ELF-1 (cell line): Measurements from ENCODE around the gene EDIL3.
"Not testable (repeated sequence)": the region's sequence is repeated elsewhere in the genome, so short reads cannot be mapped to it uniquely, and the experiment has no call there.

Experiments
- DNase-seq: peaks from one replicate; pipeline ENCODE4 v3.0.0-alpha.2; 2016; ENCODE audit warnings: low read depth, low spot score

Gene EDIL3

DNA sequence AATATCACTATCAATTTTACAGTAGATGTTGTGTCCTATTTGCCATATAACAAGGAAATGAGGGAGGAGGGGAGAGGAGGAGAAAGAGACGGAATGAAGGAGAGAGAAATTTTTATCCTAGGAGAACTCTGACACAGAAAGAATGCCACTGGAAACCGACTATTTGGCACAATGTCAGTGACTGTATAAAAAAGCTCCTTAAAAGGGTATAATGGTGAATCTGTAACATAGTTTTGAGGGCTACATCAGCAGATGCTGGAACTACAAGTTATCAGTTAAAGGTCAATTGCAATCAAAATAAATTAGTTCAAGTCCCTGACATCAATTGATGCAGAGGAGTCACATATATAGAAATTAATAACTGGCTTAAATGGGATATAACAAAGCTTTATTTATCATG is 5.7 kb downstream of the EDIL3 start:
- no peak for DNase-seq

DNA sequence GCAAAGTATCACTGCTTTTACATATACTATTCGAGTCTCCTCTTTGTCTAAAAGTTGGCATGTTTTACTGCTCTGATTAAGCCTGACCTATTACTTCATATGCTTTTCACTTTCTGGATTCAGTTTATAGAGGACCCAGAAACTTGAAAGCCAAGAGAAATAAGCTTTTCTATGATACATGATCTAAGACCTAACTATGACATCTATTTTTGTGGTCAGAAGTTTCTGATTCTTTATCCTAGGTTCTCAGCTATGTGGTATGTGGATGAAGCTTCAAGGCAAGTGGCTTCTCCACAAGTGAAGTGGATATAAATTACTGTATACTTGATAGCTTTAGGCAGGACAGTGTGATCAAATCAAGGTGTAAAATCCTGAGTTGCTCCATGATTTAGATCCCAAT is 6.3 kb downstream of the EDIL3 start:
- no peak for DNase-seq

DNA sequence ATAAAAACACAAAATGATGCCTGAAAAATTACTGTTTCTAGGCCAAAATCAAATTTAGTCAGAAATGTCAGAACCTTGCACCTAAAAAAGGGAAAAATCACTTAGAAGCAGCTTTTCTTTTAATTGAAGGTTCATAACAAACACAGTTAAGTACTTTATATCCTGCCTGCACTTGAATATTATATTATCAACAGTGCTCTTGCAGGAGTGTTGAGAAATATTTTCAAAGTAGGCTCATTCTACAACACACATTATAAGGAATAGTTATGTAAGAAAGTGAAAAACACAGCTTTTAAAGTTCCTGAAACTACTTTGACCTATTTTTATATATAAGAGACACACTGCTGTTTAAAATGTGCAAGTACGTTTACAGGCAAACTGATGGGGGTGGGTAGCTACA is 8.3 kb downstream of the EDIL3 start:
- no peak for DNase-seq

DNA sequence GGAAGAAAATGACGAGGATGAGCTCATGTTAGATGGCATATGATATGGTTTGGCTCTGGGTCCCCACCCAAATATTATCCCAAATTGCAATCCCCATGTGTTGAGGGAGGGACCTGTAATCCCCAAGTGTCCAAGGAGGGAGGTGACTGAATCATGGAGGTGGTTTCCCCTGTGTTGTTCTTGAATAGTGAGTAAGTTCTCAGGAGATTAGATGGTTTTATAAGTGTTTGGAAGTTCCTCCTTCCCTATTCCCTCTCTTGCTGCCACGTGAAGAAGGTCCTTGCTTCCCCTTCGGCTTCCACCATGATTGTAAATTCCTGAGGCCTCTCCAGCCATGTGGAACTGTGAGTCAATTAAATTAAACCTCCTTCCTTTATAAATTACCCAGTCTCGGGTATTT is 10.1 kb downstream of the EDIL3 start:
- no peak for DNase-seq

DNA sequence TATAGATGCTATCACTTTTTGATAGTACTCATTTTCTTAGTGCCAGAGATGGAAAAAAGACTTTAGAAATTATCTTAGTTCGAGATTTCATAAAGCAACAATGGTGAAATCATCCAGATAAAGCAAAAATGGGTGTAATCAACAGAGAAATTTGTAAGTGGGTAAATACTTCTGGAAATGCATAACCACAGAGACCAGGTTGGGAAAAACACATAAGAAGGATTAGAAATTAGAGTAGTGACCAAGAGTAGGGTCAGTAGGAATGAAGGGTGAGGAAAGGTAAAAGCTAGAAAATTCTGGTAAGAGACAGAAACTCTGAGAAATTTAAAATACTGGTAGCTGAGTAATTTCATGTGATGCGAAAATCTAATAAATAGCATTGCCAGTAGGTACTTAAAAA is 11.2 kb downstream of the EDIL3 start:
- DNase-seq = no peak

DNA sequence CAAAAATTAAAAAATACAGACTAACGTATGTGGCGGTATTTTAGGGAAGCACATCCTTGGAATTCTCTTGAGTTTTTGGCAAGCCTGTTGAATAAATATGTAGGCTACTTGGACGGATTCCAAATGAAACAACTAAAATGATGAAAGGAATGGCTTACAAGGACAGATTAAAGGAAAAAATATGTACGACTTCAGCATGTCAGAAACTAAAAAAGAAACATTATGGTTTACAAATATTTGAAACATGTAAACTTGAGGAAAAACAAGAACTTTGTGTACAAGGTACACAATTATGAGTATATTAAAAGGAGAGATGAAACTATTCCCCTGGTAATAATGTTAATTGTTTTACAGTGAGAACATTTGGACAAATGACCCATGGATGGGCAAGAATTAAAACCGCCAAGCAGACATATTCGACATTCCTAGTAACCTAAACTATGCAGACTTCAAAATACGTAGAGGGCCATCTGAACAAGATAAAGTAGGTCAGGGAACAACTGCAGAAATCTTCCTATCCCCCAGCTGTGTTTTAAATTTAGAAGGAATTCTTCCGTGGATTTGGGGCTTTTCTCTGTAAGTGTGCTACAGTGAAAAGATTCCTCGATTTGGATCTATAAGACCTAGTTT is 12.5 kb downstream of the EDIL3 start:
- DNase-seq = no peak

DNA sequence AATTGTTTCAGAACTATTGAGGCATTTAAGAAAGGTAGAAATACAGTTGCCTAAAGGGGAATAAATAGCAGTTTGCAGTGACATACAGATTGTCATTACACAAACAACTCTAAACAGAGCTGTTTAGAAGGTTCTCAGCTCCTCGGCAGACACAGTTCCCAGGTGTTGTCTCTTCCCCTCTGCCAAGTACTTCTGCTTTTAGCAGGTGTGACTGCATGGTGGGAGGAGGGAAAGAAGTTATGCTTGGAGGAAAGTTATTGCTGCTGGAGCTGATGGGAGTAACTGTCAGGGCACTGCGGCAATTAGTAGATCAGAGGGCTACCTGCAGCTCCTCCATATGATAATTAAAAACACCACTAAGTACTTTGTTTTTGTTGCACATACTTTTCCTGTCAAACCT is 14.5 kb downstream of the EDIL3 start:
- no peak for DNase-seq

DNA sequence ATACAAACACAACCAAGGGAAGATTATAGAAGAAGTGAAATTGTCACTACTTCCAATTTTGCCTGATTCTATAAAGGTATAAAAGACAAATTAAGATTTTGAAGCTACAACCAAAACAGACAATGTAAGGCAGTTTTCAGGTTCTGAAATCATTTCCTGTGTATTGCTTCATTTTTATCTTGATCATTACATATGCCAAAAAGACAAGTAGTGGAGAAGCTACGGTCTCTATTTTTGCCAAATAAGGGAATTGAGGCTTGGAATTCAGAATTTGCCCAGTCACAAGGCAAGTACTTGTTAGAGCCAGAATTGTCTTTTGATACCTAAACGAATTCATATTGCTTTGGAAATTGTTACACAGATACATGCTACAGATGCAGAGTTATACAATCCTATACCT is 20.6 kb downstream of the EDIL3 start:
- no peak for DNase-seq

DNA sequence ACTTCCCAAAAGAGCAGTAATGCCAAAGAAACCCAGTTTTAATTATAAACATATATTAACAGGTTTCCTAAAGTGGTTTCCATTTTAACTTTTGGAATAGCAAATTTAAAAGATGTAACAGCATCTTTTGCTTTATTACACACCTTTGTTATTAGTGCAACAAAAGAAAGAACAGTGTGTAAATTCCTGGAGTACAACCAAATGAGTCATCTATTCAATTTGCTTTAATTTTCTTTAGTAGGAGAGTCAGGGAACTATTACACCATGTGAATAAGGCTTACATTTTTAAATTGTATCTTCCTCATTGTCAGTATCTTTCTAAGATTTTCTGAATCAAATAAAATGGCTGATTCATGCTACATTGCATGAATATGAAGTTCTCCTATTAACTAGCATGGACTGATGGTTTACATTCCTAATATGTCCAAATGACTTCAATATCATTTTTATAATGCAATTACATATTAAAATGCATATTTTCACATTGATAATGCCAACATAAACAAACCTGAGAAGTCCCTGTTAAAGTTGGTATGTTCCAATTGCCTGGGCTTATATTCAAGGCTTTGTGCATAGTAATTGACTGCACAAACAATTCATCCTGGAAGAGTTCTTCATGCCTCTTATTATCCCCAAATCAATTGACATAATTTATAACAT is 22.5 kb downstream of the EDIL3 start:
- no peak for DNase-seq

DNA sequence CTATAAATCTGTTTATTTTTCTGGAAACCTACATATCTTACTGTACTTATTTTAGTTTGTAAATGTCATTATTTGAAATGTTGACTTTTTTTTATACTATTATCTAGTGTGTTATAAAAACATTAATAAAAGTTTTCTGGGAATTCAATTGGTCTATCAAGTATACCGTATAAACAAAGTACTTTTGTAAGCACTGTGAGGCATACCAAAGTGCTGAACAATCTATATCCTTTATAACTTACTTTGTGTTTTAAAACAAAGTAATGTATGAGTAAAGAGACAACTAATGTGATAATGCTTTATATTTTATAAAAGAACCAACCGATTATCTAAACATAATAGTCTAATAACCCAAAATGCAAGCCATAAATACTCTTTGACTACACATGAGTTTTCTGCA is 23.1 kb downstream of the EDIL3 start:
- no peak for DNase-seq

DNA sequence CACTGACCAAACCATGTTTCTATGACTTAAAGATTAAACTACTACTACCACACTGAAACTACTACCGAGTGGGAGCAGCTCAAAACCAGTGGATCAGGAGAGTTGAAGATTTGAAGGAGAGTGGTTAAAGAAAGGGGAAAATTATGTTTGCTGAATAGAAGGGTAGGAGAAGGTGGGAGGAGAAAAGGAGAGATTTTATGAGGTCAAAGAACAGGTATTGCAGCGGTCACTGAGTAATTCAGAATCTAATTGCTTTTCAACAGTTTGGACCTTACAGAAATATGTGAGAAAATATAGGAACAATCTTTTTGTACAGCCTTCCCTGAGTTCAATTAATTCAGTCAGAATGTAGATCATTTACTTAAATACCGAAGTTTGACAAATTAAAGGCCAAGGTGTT is 24.6 kb downstream of the EDIL3 start:
- no peak for DNase-seq

DNA sequence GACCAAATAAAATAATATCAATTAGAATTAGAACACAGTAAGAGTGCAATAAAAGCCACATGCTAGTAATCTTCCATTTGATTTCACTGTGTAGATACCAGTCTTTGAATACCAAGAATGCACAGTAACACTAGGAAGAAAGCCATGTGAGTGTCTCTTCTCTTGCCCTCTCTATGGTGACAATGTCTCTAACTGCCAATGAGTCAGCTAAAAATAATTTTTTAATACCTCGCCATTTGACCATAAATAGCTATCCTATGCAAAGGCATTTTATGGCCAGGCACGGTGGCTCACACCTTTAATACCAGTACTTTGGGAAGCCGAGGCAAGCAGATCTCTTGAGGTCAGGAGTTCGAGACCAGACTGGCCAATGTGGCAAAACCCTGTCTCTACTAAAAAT is 30.6 kb downstream of the EDIL3 start:
- no peak for DNase-seq

DNA sequence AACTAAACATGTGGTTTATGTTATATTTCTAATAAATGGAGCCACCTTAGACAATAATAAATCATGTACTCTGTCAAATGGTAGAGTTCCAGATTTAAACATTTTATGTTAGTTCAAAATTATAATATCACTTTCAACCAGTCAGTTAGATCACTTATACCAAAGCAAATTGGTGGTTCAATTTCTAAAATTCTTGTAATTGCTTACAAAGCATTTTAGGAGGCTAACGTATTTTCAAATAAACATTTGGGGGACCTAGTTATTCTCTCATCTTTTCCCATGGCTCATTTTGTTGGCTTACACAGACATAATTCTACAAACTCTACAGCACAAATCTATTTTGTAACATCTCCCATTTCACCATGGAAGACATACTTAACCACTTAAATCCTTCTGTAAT is 39.9 kb downstream of the EDIL3 start:
- no peak for DNase-seq

DNA sequence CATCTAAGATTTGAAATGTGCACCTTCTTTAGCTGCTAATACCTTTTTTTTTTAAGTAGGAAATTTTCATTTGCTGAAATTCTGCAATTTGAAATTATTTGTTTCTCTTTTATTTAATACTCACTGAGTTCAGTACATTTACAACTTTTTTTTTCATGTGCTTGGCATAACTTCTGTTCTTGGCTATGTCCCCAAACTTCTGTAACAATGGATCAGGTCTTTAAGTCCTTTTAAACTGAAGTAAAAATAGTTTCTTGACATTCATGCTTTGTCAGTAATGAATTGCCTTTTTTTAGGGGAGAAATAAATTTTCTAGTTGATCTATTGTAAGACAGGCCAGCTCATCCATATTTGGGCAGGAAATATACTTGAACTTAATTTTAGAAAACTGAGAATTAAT is 41.5 kb downstream of the EDIL3 start:
- DNase-seq = no peak

DNA sequence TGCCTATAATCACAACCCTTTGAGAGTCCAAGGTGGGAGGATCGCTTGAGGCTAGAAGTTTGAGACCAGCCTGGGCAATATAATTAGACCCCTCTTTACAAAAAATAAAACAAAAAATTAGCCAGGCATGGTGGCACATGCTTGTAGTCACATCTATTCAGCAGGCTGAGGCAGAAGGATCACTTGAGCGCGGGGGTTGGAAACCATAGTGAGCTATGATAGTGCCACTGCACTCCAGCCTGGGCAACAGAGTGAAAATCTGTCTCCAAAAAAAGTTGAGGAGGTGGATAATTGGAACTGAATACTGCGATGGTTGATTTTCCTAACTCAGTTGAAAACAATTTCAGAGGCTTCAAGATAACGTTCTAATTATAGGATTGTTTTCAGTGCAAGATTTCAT is 52.6 kb downstream of the EDIL3 start:
- no peak for DNase-seq

DNA sequence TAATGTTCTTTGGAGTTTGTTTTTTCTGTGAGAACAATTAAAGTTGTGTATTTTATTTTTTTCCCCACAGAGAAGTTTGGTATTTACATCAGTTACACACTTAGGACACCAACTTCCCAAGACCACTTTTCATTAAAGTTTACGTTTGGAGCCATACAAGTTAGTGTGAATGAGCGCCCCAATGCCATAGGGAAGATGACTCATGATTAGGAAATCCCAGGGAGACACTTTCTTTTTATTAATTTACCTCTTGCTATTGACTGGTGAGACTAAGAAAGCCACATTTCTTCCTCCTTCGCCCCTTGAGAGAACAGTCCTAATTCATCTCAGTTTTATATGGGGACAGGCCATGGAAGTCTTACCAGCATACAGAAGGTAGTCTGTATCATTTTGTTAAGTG is 57.1 kb downstream of the EDIL3 start:
- no peak for DNase-seq

DNA sequence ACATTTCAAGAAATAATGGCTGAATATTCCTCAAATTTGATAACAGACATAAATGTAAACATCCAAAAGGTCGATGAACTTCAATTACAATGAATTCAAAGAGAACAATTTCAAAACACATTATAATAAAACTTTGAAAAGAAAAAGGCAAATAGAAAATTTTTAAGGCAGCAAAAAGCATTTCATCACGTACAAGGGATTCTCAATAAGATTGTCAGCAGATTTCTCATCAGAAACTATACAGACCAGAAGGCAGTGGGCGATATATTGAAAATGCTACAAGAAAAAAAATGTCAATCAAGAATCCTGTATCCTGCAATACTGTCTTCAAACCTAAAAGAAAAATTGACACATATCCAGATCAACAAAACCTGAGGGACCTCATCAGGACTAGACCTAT is 62.0 kb downstream of the EDIL3 start:
- no peak for DNase-seq

DNA sequence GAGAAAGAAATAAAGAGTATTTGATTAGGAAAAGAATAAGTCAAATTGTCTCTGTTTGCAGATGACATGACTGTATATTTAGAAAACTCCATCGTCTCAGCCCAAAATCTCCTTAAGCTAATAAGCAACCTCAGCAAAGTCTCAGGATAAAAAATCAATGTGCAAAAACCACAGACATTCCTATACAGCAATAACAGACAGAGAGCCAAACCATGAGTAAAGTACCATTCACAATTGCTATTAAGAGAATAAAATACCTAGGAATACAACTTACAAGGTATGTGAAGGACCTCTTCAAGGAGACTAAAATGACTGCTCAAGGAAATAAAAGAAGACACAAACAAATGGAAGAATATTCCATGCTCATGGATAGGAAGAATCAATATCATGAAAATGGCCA is 66.9 kb downstream of the EDIL3 start:
- not testable (repeated sequence) for DNase-seq

DNA sequence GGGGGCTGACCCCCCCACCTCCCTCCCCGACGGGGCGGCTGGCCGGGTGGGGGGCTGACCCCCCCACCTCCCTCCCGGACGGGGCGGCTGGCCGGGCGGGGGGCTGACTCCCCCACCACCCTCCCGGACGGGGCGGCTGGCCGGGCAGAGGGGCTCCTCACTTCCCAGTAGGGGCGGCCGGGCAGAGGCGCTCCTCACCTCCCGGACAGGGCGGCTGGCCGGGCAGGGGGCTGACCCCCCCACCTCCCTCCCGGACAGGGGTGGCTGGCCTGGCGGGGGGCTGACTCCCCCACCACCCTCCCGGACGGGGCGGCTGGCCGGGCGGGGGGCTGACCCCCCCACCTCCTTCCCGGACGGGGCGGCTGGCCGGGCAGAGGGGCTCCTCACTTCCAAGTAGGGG is 72.4 kb downstream of the EDIL3 start:
- DNase-seq = not testable (repeated sequence)

DNA sequence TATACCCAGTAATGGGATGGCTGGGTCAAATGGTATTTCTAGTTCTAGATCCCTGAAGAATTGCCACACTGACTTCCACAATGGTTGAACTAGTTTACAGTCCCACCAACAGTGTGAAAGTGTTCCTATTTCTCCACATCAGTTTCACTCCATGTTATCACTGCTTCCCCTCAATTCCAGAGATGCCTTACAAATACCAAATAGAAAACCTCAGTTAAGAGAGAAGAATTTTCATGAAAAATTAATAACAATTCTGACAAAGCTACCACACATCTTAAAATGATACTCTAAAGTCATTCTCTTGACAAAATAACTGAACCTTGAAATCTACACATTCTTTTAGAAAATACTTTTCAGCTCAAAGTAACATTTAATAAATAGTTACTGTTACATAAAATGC is 74.8 kb downstream of the EDIL3 start:
- not testable (repeated sequence) for DNase-seq

DNA sequence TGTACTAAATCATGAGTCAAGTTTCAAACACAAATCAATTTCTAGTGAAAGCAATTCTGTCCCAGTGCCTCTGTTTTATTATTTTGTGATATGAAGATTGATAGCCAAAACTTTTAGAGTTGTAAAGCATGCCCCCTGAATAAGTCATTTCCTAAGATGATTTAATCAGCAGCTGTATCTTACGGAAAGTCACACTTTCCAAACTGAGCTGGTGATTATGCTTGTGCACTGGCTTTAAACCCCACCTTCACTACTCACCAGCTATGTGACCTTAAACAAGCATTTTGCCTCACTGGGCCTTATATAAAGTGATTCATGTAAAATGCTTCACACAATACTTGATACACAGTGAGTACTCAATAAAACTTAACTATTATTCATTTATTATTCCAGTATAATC is 78.1 kb downstream of the EDIL3 start:
- DNase-seq = no peak

DNA sequence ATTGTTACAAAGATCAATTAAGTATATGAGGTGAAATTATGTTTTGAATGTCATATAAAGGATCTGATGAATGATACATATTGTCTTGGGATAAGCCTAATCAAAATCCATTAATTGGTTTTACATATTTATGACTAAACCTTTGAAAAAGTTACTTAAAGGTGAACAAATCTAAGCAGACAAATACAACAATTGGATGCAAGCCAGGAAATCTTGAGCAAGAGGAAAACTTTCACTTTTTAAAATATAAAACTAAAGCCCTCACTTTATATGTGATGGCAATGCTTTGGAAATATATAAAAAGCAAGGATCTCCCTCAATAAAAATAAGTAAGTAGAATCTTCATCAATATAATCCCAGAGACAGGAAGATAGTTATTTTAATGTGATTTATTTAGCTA is 80.1 kb downstream of the EDIL3 start:
- DNase-seq = no peak

DNA sequence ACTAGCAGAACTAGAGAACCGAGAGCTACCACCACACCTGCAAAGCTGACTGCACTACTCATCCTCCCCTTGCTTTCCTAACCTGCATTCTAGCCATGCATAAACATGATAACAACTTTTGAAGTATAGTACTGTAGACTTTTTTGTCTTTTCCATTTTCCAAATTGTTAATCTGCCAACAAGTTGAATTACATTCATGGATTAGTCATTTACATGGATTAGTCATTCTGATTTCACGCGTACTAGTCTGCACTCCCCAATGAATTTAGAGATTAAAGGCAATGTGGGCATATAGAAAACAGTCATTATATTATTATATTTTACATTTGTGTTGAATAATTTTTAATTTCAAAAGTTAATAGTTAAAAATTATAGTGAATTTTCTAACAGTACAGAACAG is 81.4 kb downstream of the EDIL3 start:
- no peak for DNase-seq

DNA sequence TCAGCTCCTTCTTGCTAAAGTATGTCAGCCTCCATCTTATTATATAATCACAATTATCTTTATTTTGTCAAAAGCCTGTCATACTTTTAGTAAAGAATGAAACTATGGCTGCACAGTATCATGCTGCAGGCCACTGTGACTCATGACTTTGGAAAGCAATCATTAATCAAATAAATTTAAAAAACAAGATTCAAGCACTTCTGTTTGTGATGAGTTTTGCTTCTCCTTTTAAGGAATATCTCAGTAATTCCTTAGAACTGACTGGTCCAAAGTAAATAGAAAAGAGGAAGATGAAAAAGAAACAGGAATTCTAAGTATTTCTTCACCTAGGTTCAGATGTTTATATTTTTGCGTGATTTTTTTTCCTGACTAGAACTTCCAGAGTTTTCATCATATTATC is 83.1 kb downstream of the EDIL3 start:
- no peak for DNase-seq
